Measurements from ENCODE around the gene SHBG.
"Not testable (repeated sequence)": the region's sequence is repeated elsewhere in the genome, so short reads cannot be mapped to it uniquely, and the experiment has no call there.

SHBG gene

GRCh38 chr17:7615265-7615747, 14.6 kb upstream of the SHBG start:
- no peaks in the 10 kb centered on the region for H3K36me3 ChIP-seq (ENCODE audit: control insufficient read depth, insufficient read depth, low read length)
- H3K4me3 ChIP-seq (ENCODE audit: low read length), result no peak overlapping the region
- H3K27me3 ChIP-seq (ENCODE audit: control insufficient read depth, insufficient read depth, low read length), result no peaks in the 10 kb centered on the region
- H3K4me1 ChIP-seq (ENCODE audit: control insufficient read depth, insufficient read depth, low read length), result peaks cover 19% of the 10 kb centered on the region
- H3K9me3 ChIP-seq (ENCODE audit: control insufficient read depth, low read length), result no peaks in the 10 kb centered on the region
- H3K9ac ChIP-seq (ENCODE audit: low read length), result no peak overlapping the region

- Histone ChIP-seq H3K4me3 (ENCODE audit: low read length) (no peak overlapping the region), H3K4me1 (ENCODE audit: control insufficient read depth, insufficient read depth, low read length) (peaks cover 4% of the 10 kb centered on the region), H3K27me3 (ENCODE audit: control insufficient read depth, insufficient read depth, low read length) (no peaks in the 10 kb centered on the region), H3K9me3 (ENCODE audit: control insufficient read depth, low read length) (no peaks in the 10 kb centered on the region), H3K36me3 (ENCODE audit: control insufficient read depth, insufficient read depth, low read length) (no peaks in the 10 kb centered on the region), H3K9ac (ENCODE audit: low read length) (no peak overlapping the region)
These were observed 11.3 kb upstream of the SHBG start for GRCh38 chr17:7618608-7619007.

DNA sequence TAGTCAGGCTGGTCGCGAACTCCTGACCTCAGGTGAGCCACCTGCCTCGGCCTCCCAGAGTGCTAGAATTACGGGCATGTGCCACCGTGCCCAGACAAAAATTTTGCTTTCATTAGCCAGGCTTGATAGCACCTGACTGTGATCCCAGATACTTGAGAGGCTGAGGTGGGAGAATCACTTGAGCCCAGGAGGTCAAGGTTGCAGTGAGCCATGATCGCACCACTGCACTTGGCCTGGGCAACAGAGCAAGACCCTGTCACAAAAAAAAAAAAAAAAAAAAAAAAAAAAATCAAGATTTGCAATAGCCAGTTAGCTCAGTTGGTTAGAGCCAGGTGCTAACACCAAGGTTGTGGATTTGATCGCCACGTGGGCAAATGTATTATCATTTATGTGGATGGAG, 9.1 kb upstream of the SHBG start:
- Histone ChIP-seq H3K4me1 (ENCODE audit: control insufficient read depth, insufficient read depth, low read length) (no peaks in the 10 kb centered on the region), H3K36me3 (ENCODE audit: control insufficient read depth, insufficient read depth, low read length) (no peaks in the 10 kb centered on the region), H3K4me3 (ENCODE audit: low read length) (no peak overlapping the region), H3K9ac (ENCODE audit: low read length) (no peak overlapping the region), H3K27me3 (ENCODE audit: control insufficient read depth, insufficient read depth, low read length) (no peaks in the 10 kb centered on the region), H3K9me3 (ENCODE audit: control insufficient read depth, low read length) (no peaks in the 10 kb centered on the region)

- peaks cover 6% of the 10 kb centered on the region for H3K4me1 ChIP-seq (ENCODE audit: control insufficient read depth, insufficient read depth, low read length)
- H3K9ac ChIP-seq (ENCODE audit: low read length), result no peak overlapping the region
- H3K27me3 ChIP-seq (ENCODE audit: control insufficient read depth, insufficient read depth, low read length), result no peaks in the 10 kb centered on the region
- H3K9me3 ChIP-seq (ENCODE audit: control insufficient read depth, low read length), result no peaks in the 10 kb centered on the region
- H3K36me3 ChIP-seq (ENCODE audit: control insufficient read depth, insufficient read depth, low read length), result no peaks in the 10 kb centered on the region
- H3K4me3 ChIP-seq (ENCODE audit: low read length), result no peak overlapping the region
These were observed 6.3 kb upstream of the SHBG start for GRCh38 chr17:7623661-7624060.

GRCh38 chr17:7625749-7626148, 4.2 kb upstream of the SHBG start:
- H3K36me3 ChIP-seq (ENCODE audit: control insufficient read depth, insufficient read depth, low read length); H3K9ac ChIP-seq (ENCODE audit: low read length); H3K4me1 ChIP-seq (ENCODE audit: control insufficient read depth, insufficient read depth, low read length); H3K4me3 ChIP-seq (ENCODE audit: low read length); H3K27me3 ChIP-seq (ENCODE audit: control insufficient read depth, insufficient read depth, low read length); H3K9me3 ChIP-seq (ENCODE audit: control insufficient read depth, low read length): not testable (repeated sequence)

- Histone ChIP-seq H3K4me3 (ENCODE audit: low read length) (no peak overlapping the region), H3K4me1 (ENCODE audit: control insufficient read depth, insufficient read depth, low read length) (peaks cover 7% of the 10 kb centered on the region), H3K36me3 (ENCODE audit: control insufficient read depth, insufficient read depth, low read length) (no peaks in the 10 kb centered on the region), H3K9me3 (ENCODE audit: control insufficient read depth, low read length) (no peaks in the 10 kb centered on the region), H3K9ac (ENCODE audit: low read length) (no peak overlapping the region), H3K27me3 (ENCODE audit: control insufficient read depth, insufficient read depth, low read length) (no peaks in the 10 kb centered on the region)
These were observed 3.6 kb upstream of the SHBG start for GRCh38 chr17:7626307-7626706.

DNA sequence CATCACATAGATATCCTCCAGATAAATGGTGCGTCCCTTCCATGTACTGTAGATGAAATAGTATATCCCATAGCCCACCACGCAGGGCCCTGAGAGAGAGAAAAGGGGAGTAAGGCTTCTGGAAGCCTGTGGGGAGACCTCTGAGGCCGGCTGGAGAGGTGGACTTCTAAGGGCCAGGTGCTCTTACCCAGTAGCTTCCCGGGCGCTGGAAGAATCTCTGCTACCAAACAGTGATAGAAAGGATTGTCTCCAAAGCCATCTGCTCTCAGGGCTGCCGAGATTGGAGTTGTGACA, 3.0 kb upstream of the SHBG start:
- H3K27me3 ChIP-seq (ENCODE audit: control insufficient read depth, insufficient read depth, low read length), result no peaks in the 10 kb centered on the region
- no peaks in the 10 kb centered on the region for H3K9me3 ChIP-seq (ENCODE audit: control insufficient read depth, low read length)
- peak overlapping the region; percentile 80 for H3K4me3 ChIP-seq (ENCODE audit: low read length)

GRCh38 chr17:7627250-7628121, 2.4 kb upstream of the SHBG start, which contains the start of gene SAT2:
Gene SAT2, minus strand, starts transcription at chr17:7627821. Its CDS starts 186 bp downstream, at chr17:7627635.
- peak within 1 kb of the TSS; percentile 80 for H3K4me3 ChIP-seq (ENCODE audit: low read length)
- peak within 1 kb of the TSS; percentile 92 for H3K9ac ChIP-seq (ENCODE audit: low read length)
- H3K4me1 ChIP-seq (ENCODE audit: control insufficient read depth, insufficient read depth, low read length), result peaks cover 18% of the 10 kb centered on the region
- no peaks in the 10 kb centered on the region for H3K9me3 ChIP-seq (ENCODE audit: control insufficient read depth, low read length)
- no peaks in the 10 kb centered on the region for H3K36me3 ChIP-seq (ENCODE audit: control insufficient read depth, insufficient read depth, low read length)
- H3K27me3 ChIP-seq (ENCODE audit: control insufficient read depth, insufficient read depth, low read length), result no peaks in the 10 kb centered on the region

More for the DNA sequence above, 3.0 kb upstream of the SHBG start:
- peak overlapping the region; percentile 92 for H3K9ac ChIP-seq (ENCODE audit: low read length)
- peaks cover 13% of the 10 kb centered on the region for H3K4me1 ChIP-seq (ENCODE audit: control insufficient read depth, insufficient read depth, low read length)
- no peaks in the 10 kb centered on the region for H3K36me3 ChIP-seq (ENCODE audit: control insufficient read depth, insufficient read depth, low read length)

- H3K4me3 ChIP-seq (ENCODE audit: low read length), result no peak overlapping the region
- H3K36me3 ChIP-seq (ENCODE audit: control insufficient read depth, insufficient read depth, low read length), result no peaks in the 10 kb centered on the region
- peaks cover 24% of the 10 kb centered on the region for H3K4me1 ChIP-seq (ENCODE audit: control insufficient read depth, insufficient read depth, low read length)
- H3K27me3 ChIP-seq (ENCODE audit: control insufficient read depth, insufficient read depth, low read length), result peaks cover 4% of the 10 kb centered on the region
- H3K9ac ChIP-seq (ENCODE audit: low read length), result no peak overlapping the region
- no peaks in the 10 kb centered on the region for H3K9me3 ChIP-seq (ENCODE audit: control insufficient read depth, low read length)
These were observed 1.8 kb downstream of the SHBG start for GRCh38 chr17:7631398-7632380.

DNA sequence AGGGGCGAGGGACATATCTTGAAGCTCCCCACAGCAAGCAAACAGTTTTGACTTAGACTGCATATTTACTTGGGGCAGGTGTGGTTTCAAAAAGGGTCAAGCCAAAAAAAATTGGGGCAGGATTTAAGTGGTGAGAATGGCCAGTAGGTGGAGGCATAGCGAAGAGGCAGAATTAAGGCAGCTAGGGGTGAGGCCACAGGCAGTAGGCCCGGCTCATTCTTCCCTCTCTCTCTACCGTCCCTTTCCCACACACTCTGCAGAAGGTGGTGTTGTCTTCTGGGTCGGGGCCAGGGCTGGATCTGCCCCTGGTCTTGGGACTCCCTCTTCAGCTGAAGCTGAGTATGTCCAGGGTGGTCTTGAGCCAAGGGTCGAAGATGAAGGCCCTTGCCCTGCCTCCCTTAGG, 2.6 kb downstream of the SHBG start:
- no peaks in the 10 kb centered on the region for H3K9me3 ChIP-seq (ENCODE audit: control insufficient read depth, low read length)
- H3K4me3 ChIP-seq (ENCODE audit: low read length), result no peak overlapping the region
- H3K9ac ChIP-seq (ENCODE audit: low read length), result no peak overlapping the region
- H3K36me3 ChIP-seq (ENCODE audit: control insufficient read depth, insufficient read depth, low read length), result no peaks in the 10 kb centered on the region
- H3K4me1 ChIP-seq (ENCODE audit: control insufficient read depth, insufficient read depth, low read length), result peaks cover 24% of the 10 kb centered on the region
- H3K27me3 ChIP-seq (ENCODE audit: control insufficient read depth, insufficient read depth, low read length), result peaks cover 4% of the 10 kb centered on the region

DNA sequence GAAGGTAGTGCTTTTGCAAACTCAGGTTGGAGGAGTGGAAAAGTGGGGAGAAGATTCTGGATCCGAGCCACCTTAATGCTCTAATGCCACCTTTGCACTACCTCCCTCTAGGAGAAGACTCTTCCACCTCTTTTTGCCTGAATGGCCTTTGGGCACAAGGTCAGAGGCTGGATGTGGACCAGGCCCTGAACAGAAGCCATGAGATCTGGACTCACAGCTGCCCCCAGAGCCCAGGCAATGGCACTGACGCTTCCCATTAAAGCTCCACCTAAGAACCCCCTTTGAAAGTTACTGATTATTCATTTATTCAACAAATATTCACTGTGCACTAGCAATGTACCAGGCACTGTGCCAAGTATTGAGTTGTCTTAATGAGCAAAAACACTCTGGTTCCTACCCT, 3.2 kb downstream of the SHBG start:
- no peak overlapping the region for H3K9ac ChIP-seq (ENCODE audit: low read length)

DNA sequence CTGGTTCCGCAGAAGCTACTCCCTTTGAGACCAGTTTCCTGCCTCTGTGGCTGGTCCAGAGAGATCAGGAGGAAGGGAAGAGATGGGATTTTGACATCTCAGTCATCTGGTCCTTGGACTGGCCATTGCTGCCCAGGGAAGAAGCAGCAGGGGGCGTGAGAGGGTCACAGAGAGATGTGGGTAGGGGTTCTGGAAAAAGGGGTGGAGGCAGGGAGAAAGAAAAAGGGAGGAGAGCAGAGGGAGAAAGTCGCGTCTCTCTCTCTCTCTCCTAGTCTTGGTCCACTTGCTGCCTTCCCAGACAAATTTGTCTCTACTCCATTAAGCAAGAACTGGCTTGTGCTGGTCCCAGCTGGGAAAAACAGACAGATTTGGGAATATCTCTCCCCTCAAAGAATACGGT, 4.4 kb downstream of the SHBG start:
- peaks cover 17% of the 10 kb centered on the region for H3K4me1 ChIP-seq (ENCODE audit: control insufficient read depth, insufficient read depth, low read length)
- no peaks in the 10 kb centered on the region for H3K9me3 ChIP-seq (ENCODE audit: control insufficient read depth, low read length)
- H3K4me3 ChIP-seq (ENCODE audit: low read length), result no peak overlapping the region
- H3K9ac ChIP-seq (ENCODE audit: low read length), result no peak overlapping the region
- H3K27me3 ChIP-seq (ENCODE audit: control insufficient read depth, insufficient read depth, low read length), result peaks cover 4% of the 10 kb centered on the region
- no peaks in the 10 kb centered on the region for H3K36me3 ChIP-seq (ENCODE audit: control insufficient read depth, insufficient read depth, low read length)

More for the DNA sequence above, 3.2 kb downstream of the SHBG start:
- H3K4me3 ChIP-seq (ENCODE audit: low read length), result no peak overlapping the region
- peaks cover 20% of the 10 kb centered on the region for H3K4me1 ChIP-seq (ENCODE audit: control insufficient read depth, insufficient read depth, low read length)
- H3K9me3 ChIP-seq (ENCODE audit: control insufficient read depth, low read length), result no peaks in the 10 kb centered on the region
- peaks cover 4% of the 10 kb centered on the region for H3K27me3 ChIP-seq (ENCODE audit: control insufficient read depth, insufficient read depth, low read length)
- no peaks in the 10 kb centered on the region for H3K36me3 ChIP-seq (ENCODE audit: control insufficient read depth, insufficient read depth, low read length)
